K562 (cell line): ENCODE measurements around the gene ATP12A. TPM values are rescaled to one million over a fixed set of nuclear protein-coding genes. Genes with fewer than 3 reads are reported as not detected.
"Not testable (repeated sequence)": the region's sequence is repeated elsewhere in the genome, so short reads cannot be mapped to it uniquely, and the experiment has no call there.

Source experiments
- ATAC-seq: fragments of 200-7000 bp; cut with Tn5 transposase; 3 replicates; pipeline ENCODE4 v1.9.1; 2020; ENCODE audit warnings: moderate library complexity
- BruUV-seq: library from RNA; stranded (reverse); fragments of 400-500 nt; replicated peaks from 2 replicates; lab custom pipeline; 2021; lab: Mats Ljungman, UMichigan
- CTCF ChIA-PET: fragments of 300-600 bp; formaldehyde crosslinking; extraction: SDS; loops from one replicate; lab custom pipeline; 2021; ENCODE audit warnings: low intra/inter-chr PET ratio; lab: Yijun Ruan, JAX
- POLR2A ChIA-PET: fragments of 300-600, 350-650 bp; sonication (Branson Sonifier 250); formaldehyde crosslinking; extraction: SDS; loops from one replicate; lab custom pipeline; 2021; ENCODE audit warnings: antibody characterized with exemption, inconsistent platforms; lab: Yijun Ruan, JAX
- DNase-seq, 4 experiments: peaks; one replicate each; pipeline versions ENCODE4 v3.0.0 to v3.0.0-alpha.2; 2011 to 2018; ENCODE audit warnings: low spot score in 3 of 4, mixed read lengths in 3 of 4; ENCODE audit errors: extremely low read depth in 1 of 4
- FAIRE-seq: peaks from 2 replicates; lab custom pipeline; 2011; peaks lifted over from hg19 to GRCh38; lab: Jason Lieb, UNC
- H2AFZ ChIP-seq: 2 replicates; pipeline ENCODE4 v1.6.0; 2011; ENCODE audit warnings: low read depth, low read length, control low read depth, inconsistent platforms
- H3K27ac ChIP-seq: fragments of 200-600 bp; 3 replicates; pipeline ENCODE4 v1.8.0; 2011; ENCODE audit warnings: low read depth, mild to moderate bottlenecking, control low read depth, inconsistent platforms, low read length, moderate library complexity, mixed read lengths; ENCODE audit errors: extremely low read depth
- H3K27me3 ChIP-seq, 2 experiments: fragments of 300-600 bp in 1 of 2; 2 replicates in 1 of 2; 3 replicates in 1 of 2; pipeline versions ENCODE4 v1.6.0 to v1.8.0; 2011; ENCODE audit warnings: inconsistent platforms in 2 of 2, low read length in 2 of 2, mild to moderate bottlenecking in 1 of 2, mixed read lengths in 1 of 2, moderate library complexity in 1 of 2; ENCODE audit not compliant: control insufficient read depth in 2 of 2, insufficient read depth in 2 of 2
- H3K36me3 ChIP-seq: fragments of 300-600 bp; 3 replicates; pipeline ENCODE4 v1.8.0; 2011; ENCODE audit warnings: mild to moderate bottlenecking, low read length, inconsistent platforms; ENCODE audit not compliant: control insufficient read depth, insufficient read depth
- H3K4me1 ChIP-seq, 2 experiments: fragments of 200-600 bp in 1 of 2; replicated peaks in 1 of 2; 2 replicates in 1 of 2; 3 replicates in 1 of 2; pipeline versions ENCODE4 v1.5.1 to v1.8.0; 2011; ENCODE audit warnings: inconsistent platforms in 2 of 2, low read length in 2 of 2, mild to moderate bottlenecking in 1 of 2, mixed read lengths in 1 of 2, moderate library complexity in 1 of 2; ENCODE audit not compliant: control insufficient read depth in 2 of 2, insufficient read depth in 2 of 2
- H3K4me2 ChIP-seq: 2 replicates; pipeline ENCODE4 v1.6.1; 2011; ENCODE audit warnings: low read length, control low read depth, inconsistent platforms, mixed read lengths; ENCODE audit not compliant: insufficient read depth
- H3K4me3 ChIP-seq: fragments of 200-600 bp; sonication (generic), shearing (Covaris generic); 2 replicates; pipeline ENCODE4 v1.5.1; 2016; ENCODE audit warnings: control low read depth, inconsistent platforms
- H3K79me2 ChIP-seq: fragments of 200-600 bp; 3 replicates; pipeline ENCODE4 v1.8.0; 2011; ENCODE audit warnings: low read length, inconsistent platforms; ENCODE audit not compliant: control insufficient read depth, insufficient read depth
- H3K9ac ChIP-seq, 2 experiments: 2 replicates each; pipeline versions ENCODE4 v1.6.0 to v1.6.1; 2011; ENCODE audit warnings: low read depth in 2 of 2, low read length in 2 of 2, control low read depth in 1 of 2, inconsistent platforms in 1 of 2, mild to moderate bottlenecking in 1 of 2, mixed read lengths in 1 of 2; ENCODE audit not compliant: insufficient read depth in 1 of 2
- H3K9me1 ChIP-seq: one replicate; pipeline ENCODE4 v1.6.0; 2011; ENCODE audit warnings: inconsistent platforms, mild to moderate bottlenecking, low read length, moderate library complexity; ENCODE audit not compliant: control insufficient read depth, insufficient read depth
- H3K9me3 ChIP-seq: replicated peaks from 2 replicates; pipeline ENCODE4 v1.5.1; 2011; ENCODE audit warnings: low read depth, low read length, inconsistent platforms; ENCODE audit not compliant: control insufficient read depth, insufficient read depth
- H4K20me1 ChIP-seq: replicated peaks from 2 replicates; pipeline ENCODE4 v1.6.1; 2011; ENCODE audit warnings: low read length, inconsistent platforms, mixed read lengths; ENCODE audit not compliant: control insufficient read depth, insufficient read depth
- CTCFL ChIP-seq: IDR thresholded peaks from 2 replicates; pipeline ENCODE4 v1.6.1; 2011; ENCODE audit warnings: borderline replicate concordance, low read depth, mild to moderate bottlenecking, moderate library complexity, low read length; ENCODE audit not compliant: insufficient read depth, poor library complexity, severe bottlenecking
- LEF1 ChIP-seq: fragments of 450-650 bp; IDR thresholded peaks from 2 replicates; pipeline ENCODE4 v1.6.1; 2016; ENCODE audit warnings: mild to moderate bottlenecking
- RAD51 ChIP-seq: fragments of 450-650 bp; IDR thresholded peaks from 2 replicates; pipeline ENCODE4 v1.7.1; 2016; ENCODE audit warnings: low read depth, mild to moderate bottlenecking, borderline replicate concordance
- SRSF9 ChIP-seq: fragments of 200-400 bp; formaldehyde crosslinking; IDR thresholded peaks from 2 replicates; pipeline ENCODE4 v1.6.1; 2017; ENCODE audit warnings: low read depth, low read length, borderline replicate concordance
- ZFX ChIP-seq: sonication (generic); formaldehyde crosslinking; IDR thresholded peaks from 2 replicates; pipeline ENCODE4 v1.8.0; 2022; ENCODE audit warnings: mild to moderate bottlenecking, missing genetic modification reagents, moderate library complexity
- WGBS: fragments of 100-300 bp; shearing (Covaris generic); methylation state at CpG from one replicate; pipeline ENCODE4 v1.1.6; 2016; ENCODE audit warnings: low coverage, mixed read lengths; ENCODE audit not compliant: insufficient coverage; ENCODE audit errors: missing lambda C conversion rate; 5-methylcytosine and 5-hydroxymethylcytosine counted together
- in situ Hi-C: fragments of 300-500 bp; cut with MboI; formaldehyde crosslinking; loops from 4 replicates; pipeline ENCODE4 v1.15.0; 2018; ENCODE audit warnings: inconsistent platforms, mixed read lengths
- intact Hi-C: fragments of 100-400 bp; cut with micrococcal nuclease; formaldehyde crosslinking; loops from 2 replicates; pipeline ENCODE4 v1.14.2; 2022
- polyA plus RNA-seq, 8 experiments: library from polyadenylated mRNA; depleted of rRNA in 4 of 8; stranded (reverse) in 5 of 8; unstranded in 3 of 8; fragments of >200 nt; fragmentation: Nextera tagmentation in 2 of 8; fragmentation: Illumina TruSeq in 1 of 8; extraction: Ambion mirVana in 2 of 8; extraction: Trizol in 1 of 8; gene quantifications; 2 replicates each; pipeline versions ENCODE4 v1.2.1 to v1.2.3, GENCODE V29; 2011 to 2014; ENCODE audit warnings: inconsistent platforms in 1 of 8, missing spikeins in 1 of 8
- total RNA-seq, 7 experiments: library from RNA; depleted of rRNA in 6 of 7; stranded (reverse); fragments of >200 nt in 6 of 7; fragmentation: Illumina TruSeq in 2 of 7; extraction: Trizol in 2 of 7; gene quantifications; 2 replicates each; pipeline versions ENCODE4 v1.2.1 to v1.2.3, GENCODE V29; 2011 to 2021; ENCODE audit warnings: low replicate concordance in 1 of 7
- TF ChIP-seq, protein P1 (sequence below): fragments of 450-650 bp; IDR thresholded peaks from 2 replicates; pipeline ENCODE4 v1.6.1; 2014; ENCODE audit warnings: low read depth, mild to moderate bottlenecking, moderate library complexity, borderline replicate concordance

ATP12A gene
- total and polyA plus RNA-seq, 9 of the 15 experiments (the other 6 are each of a cell fraction or from before 2014, with no cell fraction given), result not detected

GRCh38 chr13:24727731-24728601 is 47.8 kb downstream of the ATP12A start (continued):
- TF ChIP-seq ZFX (CRISPR knock-in tag), result no peak
- TF ChIP-seq RAD51, result no peak
- no peak for TF ChIP-seq SRSF9
- TF ChIP-seq LEF1, result no peak
- TF ChIP-seq, protein P1, sequence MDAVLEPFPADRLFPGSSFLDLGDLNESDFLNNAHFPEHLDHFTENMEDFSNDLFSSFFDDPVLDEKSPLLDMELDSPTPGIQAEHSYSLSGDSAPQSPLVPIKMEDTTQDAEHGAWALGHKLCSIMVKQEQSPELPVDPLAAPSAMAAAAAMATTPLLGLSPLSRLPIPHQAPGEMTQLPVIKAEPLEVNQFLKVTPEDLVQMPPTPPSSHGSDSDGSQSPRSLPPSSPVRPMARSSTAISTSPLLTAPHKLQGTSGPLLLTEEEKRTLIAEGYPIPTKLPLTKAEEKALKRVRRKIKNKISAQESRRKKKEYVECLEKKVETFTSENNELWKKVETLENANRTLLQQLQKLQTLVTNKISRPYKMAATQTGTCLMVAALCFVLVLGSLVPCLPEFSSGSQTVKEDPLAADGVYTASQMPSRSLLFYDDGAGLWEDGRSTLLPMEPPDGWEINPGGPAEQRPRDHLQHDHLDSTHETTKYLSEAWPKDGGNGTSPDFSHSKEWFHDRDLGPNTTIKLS, result no peak
- TF ChIP-seq CTCFL, result no peak

DNA sequence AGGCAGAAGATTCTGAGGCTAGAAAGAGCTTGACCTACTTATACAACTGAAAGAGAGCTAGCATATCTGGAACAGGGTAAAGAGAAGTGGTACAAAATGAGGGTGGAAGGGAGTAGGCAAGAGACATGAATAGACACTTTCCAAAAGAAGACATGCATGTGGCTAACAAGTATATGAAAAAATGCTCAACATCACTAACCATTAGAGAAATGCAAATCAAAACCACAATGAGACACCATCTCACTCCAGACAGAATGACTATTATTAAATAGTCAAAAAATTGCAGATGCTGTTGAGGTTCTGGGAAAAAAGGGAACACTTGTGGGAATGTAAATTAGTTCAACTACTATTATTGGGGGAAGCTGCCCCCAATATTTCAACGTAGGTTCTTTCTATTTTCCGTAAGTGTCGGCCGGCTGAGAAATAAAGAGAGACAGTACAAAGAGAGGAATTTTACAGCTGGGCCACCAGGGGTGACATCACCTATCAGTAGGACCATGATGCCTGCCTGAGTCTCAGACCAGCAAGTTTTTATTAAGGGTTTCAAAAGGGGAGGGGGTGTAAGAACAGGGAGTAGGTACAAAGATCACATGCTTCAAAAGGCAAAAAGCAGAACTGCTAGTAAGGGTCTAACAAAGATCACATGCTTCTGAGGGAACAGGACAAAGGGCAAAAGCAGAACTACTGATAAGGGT is 50.8 kb downstream of the ATP12A start:
- H4K20me1 ChIP-seq, DNase-seq, H3K27ac ChIP-seq, H3K9ac ChIP-seq, CTCF ChIA-PET, H3K4me2 ChIP-seq, intact Hi-C loops, H3K9me1 ChIP-seq, H3K4me3 ChIP-seq, ATAC-seq, H3K79me2 ChIP-seq, H3K27me3 ChIP-seq, FAIRE-seq, H3K9me3 ChIP-seq, BruUV-seq, H3K36me3 ChIP-seq, H2AFZ ChIP-seq, H3K4me1 ChIP-seq: not testable (repeated sequence)
- in situ Hi-C loops, result loop anchor here (25.0 kb wide), 1 partner anchor 256 kb away; no protein-coding TSS in a partner anchor
- POLR2A ChIA-PET, result interaction anchor here (0.6 to 0.7 kb wide), 2 partner anchors 31 to 279 kb away, joined by 3 to 4 read pairs; no protein-coding TSS in a partner anchor
- 0% methylated on average over 4 of the region's 4 CpGs for WGBS
